Activated CD4-positive, alpha-beta T cell treated with anti-CD3 and anti-CD28 coated beads for 48 hours (primary cell): ENCODE measurements around the gene UGT1A7.

Experiments
- DNase-seq: peaks from one replicate; pipeline ENCODE4 v3.0.0-alpha.2; 2020

The UGT1A7 gene

DNA sequence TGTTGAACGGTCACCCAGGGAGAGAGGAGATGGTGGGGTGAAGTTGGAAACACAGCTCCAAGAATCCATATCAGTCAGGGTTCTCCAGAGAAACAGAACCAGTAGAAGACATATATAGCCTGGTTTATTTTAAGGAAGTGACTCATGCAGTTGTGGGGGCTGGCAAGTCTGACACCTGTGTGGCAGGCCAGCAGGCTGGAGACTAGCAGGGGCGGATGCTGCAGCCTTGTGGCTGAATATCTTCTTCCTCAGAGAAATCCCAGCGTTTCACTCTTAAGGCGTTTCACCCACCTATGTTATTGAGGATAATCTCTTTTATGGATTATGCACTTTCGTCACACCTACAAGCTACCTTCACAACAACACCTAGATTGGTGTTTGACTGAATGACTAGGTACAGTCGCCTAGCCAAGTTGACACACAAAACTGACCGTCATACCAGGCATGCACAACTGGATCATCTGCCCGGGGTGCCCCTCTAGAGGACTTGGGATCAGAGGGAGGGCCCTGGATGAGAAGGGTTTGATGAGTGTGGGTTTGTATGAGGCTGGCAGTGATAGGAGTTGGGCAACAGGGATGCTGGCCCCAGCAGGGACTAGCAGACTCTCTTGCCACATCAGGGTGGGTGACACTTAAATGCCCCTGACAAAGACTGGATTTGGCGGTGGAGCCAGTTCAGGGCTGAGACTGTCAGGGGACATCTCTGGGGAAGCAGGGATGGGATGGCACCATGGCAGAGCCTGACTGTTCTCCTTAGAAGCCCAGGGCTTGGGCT lies 119.8 kb downstream of the UGT1A7 start:
- peak; percentile 25 for DNase-seq

GRCh38 chr2:233802132-233802815 lies 120.6 kb downstream of the UGT1A7 start:
- no peak for DNase-seq

- no peak for DNase-seq
These were observed 121.7 kb downstream of the UGT1A7 start for GRCh38 chr2:233803292-233803911.

GRCh38 chr2:233803994-233804393 lies 122.3 kb downstream of the UGT1A7 start:
- DNase-seq: no peak

GRCh38 chr2:233807215-233807865 lies 125.6 kb downstream of the UGT1A7 start:
- DNase-seq: no peak

GRCh38 chr2:233807966-233808935 lies 126.5 kb downstream of the UGT1A7 start:
- DNase-seq: no peak

DNA sequence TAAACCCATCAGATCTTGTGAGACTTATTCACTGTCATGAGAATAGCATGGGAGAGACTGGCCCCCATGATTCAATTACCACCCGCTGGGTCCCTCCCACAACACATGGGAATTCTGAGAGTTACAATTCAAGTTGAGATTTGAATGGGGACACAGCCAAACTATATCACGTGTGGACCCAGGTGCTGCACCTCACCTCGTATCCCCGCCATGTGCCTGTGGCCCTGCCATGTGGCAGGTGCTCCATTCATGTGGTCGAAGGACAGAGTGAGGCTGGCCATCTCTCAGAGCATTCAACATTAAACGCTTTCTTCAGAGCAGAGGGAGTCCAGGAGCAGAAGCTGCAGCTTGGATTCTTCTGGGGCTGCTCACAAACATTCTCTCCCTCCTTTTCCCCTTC lies 128.7 kb downstream of the UGT1A7 start:
- no peak for DNase-seq

GRCh38 chr2:233811087-233811486 lies 129.4 kb downstream of the UGT1A7 start:
- no peak for DNase-seq

GRCh38 chr2:233811732-233812131 lies 130.0 kb downstream of the UGT1A7 start:
- no peak for DNase-seq

DNA sequence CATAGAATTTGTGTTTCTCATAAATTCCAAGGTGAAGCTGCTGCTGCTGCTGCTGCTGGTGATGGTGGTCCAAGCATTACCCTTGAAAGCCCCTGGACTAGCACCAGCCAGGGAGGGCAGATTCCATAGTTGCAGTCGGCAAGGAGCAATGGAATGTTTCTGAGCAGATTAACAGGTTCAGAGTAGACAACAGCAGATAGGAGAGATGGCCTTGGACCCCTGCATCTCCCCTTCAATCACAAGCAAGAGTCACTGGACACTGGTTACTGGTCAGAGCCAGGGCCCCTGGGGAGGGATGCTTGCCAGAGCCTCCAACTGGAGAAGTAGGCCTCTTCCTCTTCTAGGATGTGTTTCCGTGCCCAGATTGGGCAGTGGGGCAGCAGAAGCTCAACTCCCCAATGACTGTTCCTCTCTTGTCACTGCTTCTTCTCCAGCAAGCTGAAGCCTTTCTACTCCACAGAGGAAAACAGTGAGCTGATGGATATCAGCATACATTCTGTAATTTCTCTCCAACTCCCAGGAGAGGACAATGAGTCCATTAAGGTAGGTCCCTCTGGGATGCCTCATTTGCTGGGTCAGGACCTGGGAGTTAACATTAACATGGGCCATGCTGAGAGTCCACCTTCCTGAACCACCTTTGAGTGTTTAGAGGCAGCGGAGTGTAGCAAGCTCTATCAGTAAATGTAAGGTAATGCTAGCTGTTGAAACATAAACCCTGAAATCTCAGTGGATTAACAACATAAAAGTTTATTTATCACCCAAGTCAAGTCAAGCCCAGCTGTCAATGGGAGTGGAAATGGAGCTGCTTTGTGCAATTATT lies 131.7 kb downstream of the UGT1A7 start:
- DNase-seq: no peak

DNA sequence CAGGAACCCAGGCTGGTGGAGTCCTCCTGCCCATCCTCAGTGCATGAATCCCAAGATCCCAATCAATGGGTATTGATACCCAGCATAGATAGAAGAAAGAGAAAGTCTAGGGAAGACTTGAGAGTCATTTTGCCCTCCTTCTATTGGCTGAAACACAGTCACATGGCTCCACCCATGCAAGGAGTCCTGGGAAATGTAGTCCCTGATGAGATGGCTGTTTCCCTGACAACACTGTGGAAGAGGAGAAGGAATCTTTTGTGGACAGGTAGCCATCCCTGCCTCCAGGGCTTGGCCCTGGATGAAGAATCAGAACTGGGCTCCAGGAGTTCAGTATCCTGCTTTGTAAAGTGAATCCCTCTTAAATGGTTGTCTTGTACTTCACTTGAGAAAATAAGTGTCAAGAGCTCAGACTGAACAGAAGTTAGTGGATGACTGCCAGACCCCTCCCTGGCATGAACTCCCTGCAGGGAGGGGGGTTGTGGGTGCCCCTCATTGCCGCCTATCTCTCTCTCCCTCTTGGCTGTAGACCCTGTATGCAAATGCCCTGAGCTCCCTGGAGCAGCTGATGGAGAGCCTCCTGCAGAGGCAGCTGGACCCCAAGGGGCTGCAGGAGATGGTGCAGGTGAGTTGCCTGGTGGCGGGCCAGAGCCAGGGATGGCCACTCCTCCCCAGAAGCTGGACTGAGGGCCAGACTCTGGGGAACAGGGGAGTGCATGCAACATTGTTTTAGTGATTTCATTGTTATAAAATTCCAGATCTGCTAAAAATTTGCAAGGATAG lies 132.5 kb downstream of the UGT1A7 start:
- no peak for DNase-seq

- no peak for DNase-seq
These were observed 134.2 kb downstream of the UGT1A7 start for GRCh38 chr2:233815861-233816260.

DNA sequence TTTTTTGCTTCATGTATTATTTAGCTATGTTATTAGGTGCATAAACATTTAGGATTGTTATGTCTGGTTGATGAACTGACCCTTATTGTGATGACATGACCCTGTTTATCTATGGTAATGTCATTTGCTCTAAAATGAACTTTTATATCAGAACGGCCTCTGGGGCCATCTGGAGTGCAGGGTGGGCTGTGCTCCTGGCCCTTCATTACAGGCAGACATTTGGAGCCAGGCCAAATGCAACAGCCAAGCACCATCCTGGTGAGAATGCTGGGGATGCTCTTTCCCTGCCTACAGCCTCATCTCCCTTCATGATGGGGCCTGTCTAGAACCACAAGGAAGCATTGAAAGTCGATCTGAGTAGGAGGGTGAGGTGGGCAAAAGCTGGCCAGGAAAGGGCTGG lies 134.6 kb downstream of the UGT1A7 start:
- DNase-seq: no peak

DNA sequence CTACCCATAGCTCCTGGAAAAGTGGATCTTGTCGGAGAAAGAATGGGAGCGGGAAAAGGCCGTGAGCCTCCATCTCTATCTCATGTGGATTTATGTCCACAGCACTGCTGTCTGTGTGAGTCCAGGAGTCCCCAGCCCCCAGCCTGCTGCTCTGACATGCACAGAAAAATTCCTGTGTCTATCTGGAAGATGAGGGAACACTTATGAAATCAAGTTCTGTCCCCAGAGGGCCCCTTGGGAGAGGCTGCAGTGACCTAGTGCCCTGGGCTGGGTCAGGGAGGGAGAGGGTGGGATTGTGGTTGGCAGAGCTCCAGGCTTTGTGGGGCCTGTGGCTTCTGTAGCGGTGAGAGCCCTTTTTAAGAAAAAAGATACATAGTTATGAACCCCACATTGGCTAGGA lies 135.1 kb downstream of the UGT1A7 start:
- DNase-seq: no peak

GRCh38 chr2:233817361-233817911 lies 135.7 kb downstream of the UGT1A7 start:
- no peak for DNase-seq

GRCh38 chr2:233817995-233818638 lies 136.4 kb downstream of the UGT1A7 start:
- no peak for DNase-seq

GRCh38 chr2:233818639-233819621 lies 137.2 kb downstream of the UGT1A7 start:
- DNase-seq: no peak
